NCI-H2171 (cell line): ENCODE results near the gene CTF1.
"Not testable (repeated sequence)": the region's sequence is repeated elsewhere in the genome, so short reads cannot be mapped to it uniquely, and the experiment has no call there.

Source experiments
- DNase-seq: peaks from one replicate; lab custom pipeline; 2025; lab: John Stamatoyannopoulos, UW

The CTF1 gene, protein sequence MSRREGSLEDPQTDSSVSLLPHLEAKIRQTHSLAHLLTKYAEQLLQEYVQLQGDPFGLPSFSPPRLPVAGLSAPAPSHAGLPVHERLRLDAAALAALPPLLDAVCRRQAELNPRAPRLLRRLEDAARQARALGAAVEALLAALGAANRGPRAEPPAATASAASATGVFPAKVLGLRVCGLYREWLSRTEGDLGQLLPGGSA

DNA sequence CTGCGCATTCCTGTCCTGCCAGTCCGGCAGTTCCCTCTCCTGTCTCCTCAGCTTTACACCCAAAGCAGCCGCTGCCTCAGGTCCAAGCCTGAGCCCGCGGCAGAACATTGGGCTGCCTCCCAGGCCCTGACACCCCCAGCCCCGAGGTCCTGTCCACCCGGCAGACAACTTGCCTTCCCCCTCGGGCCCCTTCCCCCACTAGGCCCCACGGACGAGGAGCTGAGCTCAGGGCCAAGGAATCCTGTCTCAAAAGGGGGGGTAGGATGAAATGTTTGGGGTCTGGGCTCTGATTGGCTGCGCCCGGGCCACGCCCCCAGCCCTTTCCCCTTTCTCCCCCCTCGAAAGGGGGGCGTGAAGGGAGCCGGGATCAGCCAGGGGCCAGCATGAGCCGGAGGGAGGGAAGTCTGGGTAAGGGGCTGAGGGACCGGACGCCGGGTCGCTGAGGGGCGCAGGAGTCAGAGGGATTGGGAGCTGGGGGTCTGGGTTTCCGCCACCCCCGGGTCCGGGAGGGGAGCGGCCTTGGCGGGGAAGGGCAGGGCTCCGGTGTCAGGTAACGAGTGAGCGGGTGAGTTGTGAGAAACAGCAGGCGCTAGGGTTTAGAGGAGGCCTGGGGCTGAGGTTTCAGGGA is at the start of gene CTF1:
TSS of gene CTF1 (plus strand) at position 354 of the 628 bp plus-strand sequence. CDS start at position 384, 30 bp downstream.
- DNase-seq = no peak

DNA sequence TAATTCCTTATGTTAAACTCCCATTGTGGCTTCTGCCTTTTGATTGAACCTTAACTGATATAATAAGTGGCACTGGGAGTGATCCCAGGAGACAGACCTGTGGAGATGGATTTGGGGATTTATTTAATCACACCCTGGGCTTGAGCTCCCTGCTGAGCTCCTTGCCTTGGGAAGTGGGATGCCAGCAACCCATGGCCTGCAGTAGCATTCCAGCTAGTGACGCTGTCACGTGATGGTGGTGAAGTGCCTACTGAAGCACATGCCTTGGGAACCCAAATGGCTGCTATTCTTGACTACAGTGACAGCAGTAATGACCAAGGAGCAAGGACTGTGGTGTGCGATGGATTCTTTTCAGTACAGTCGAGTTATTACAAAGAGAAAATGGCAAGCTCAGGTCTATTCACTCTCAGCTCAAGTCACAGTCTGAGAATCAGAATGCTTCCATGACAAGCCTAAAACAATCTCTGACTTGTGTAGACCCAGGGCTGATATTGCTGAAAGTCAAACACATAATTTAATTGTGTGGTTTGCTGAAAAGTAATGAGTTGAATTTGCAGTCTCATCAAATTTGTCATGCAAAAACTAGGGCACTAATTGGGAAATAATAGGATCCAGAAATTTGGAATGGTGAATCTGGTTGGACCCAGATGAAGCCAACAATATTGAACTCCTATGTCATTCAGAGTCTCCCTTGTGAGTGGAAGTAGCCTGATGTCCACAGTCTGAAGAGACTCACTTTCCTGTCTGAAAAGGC is 49.6 kb upstream of the CTF1 start:
- no peak for DNase-seq

DNA sequence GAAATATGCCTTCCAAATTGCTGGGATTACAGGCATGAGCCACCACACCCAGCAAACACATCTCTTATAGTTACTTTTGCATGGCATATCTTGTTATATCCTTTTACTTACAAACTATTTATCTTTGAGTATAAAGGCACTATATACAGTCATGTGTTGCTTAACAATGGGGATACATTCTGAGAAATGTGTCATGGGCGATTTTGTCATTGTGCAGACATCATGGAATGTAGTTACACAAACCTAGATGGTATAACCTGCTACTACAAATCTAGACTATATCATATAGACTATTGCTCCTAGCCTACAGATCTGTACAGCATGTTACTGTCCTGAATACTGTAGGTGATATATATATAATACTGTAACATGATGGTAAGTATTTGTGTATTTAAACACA is 46.2 kb upstream of the CTF1 start:
- no peak for DNase-seq

DNA sequence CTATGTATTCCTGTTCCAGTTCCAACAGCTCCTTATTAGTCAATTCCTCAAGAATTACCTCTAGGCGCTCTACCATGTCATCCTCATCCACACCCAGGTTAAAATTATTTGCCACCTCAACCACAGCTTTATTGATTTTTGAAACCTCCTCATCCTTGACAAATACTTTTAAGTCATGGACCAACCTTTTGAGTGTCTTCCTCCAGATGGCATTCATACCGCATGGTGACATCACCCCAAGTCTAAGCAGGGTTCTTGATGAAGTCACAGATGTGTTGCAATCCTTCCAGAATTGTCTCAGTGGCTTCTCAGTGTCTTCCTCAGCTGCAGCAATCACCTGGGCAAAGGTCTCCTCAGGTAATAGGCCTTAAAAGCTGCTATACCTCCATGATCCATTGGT is 42.7 kb upstream of the CTF1 start:
- no peak for DNase-seq

DNA sequence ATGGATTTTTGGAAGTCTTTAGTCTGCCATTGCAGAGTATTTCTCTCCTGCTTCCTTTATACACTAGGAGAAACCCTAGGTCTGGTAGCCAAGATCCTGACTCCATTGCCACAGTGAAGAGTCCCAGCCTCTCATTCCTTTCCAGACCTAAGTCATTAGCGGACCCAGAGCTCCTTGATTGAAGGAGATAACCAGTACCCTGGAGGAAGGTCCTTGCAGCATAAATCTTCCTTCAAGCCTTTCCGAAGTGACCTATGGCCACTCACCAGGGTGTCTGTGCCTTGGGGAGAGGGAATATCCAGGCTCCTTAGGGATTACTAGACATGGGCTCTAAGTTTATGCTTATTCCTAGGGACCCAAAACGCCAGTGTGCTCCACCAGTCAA is 38.3 kb upstream of the CTF1 start:
- DNase-seq = no peak

DNA sequence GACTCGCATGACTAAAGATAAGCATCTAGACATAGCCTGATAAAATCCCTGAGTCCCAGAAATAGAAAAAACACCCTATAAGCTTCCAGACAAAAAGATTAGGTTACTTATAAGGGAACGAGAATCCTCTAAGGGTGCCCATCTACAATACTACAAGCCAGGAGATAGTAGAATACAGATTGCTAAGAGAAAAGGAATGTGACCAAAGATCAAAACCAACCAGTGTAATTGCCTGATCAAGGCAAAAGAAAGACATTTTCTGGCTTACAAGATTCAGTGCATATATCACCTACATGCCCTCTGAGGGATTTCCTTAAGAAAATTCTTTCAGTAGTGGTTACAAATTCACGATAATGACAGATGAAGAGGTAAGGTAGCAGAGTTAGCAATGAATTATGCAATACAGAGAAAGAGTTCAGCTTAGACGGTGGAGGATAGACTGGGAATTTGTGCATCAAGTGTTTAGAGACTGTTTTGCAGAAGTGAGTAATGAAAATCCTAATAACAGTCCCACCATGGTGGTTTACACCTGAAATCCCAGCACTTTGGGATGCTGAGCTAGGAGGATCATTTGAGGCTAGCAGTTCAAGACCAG is 37.5 kb upstream of the CTF1 start:
- DNase-seq = no peak

DNA sequence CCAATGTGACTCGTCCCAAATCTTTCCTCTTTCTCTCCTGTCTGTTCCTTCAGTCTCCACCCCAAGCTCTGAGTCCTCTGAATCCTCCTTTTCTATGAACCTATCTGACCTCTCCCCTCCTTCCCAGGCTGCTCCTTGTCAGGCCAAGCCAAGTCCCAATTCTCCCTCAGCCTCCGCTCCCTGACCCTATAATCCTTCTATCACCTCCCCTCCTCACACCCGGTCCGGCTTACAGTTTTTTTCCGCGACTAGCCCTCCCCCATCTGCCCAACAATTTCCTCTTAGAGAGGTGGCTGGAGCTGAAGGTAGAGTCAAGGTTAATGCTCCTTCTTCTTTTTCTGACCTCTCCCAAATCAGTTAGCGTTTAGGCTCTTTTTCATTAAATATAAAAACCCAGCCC is 35.7 kb upstream of the CTF1 start:
- not testable (repeated sequence) for DNase-seq

DNA sequence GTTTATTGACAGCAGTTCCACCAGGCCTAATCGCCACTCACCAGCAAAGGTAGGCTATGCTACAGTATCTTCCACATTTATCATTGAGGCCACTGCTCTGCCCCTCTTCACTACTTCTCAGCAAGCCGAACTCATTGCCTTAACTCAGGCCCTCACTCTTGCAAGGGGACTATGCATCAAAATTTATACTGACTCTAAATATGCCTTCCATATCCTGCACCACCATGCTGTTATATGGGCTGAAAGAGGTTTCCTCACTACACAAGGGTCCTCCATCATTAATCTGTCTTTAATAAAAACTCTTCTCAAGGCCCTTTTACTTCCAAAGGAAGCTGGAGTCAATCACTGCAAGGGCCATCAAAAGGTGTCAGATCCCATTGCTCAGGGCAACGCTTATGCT is 33.2 kb upstream of the CTF1 start:
- DNase-seq = not testable (repeated sequence)

DNA sequence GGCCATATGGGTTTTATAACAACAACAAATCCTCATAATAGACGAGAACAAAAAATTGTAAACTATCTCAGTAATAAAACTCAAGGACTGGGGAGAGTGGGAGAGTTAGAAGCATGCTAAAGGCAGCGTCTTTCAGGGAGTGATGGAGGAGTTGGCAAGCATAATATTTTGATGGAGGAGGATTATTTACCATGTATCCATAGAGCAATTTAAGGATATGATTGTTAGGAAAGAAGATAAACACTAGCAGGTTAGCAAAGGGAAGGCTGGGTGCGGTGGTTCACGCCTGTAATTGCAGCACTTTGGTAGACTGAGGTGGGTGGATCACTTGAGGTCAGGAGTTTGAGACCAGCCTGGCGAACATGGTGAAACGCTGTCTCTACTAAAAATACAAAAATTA is 30.4 kb upstream of the CTF1 start:
- DNase-seq = no peak

DNA sequence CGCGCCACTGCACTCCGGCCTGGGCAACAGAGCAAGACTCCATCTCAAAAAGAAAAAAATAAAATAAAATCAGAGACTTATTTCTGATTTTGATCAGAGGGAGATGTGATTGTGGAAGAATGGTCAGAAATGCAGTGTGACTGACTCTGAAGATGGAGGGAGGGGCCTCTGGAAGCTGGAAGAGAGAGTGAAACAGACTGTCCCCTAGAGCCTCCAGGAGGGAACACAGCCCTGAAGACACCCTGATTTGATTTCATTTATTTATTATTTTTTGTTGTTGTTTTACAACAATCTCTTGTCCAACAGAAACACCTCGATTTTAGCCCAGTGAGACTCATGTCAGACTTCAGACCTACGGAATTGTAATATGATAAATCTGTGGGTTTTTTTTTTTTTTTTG is 28.7 kb upstream of the CTF1 start:
- DNase-seq = no peak

DNA sequence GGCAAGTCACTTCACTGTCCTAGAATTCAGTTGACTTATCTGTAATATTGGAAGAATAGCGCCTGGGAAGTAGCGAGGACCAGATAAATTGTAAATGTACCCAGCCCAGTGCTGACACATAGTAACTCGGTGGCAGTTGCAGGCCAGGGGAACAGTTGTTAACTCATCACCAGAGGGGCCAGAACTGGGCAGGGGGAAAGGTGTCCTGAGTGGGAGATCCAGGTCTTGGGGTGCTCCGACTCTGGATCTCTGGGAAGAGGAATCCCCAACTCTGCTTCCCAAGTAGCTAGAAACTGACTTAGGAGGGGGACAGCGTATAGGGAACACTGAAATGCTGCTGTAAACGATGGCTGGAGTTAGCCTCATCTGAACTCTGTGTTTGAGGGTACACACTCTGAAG is 25.5 kb upstream of the CTF1 start:
- no peak for DNase-seq

DNA sequence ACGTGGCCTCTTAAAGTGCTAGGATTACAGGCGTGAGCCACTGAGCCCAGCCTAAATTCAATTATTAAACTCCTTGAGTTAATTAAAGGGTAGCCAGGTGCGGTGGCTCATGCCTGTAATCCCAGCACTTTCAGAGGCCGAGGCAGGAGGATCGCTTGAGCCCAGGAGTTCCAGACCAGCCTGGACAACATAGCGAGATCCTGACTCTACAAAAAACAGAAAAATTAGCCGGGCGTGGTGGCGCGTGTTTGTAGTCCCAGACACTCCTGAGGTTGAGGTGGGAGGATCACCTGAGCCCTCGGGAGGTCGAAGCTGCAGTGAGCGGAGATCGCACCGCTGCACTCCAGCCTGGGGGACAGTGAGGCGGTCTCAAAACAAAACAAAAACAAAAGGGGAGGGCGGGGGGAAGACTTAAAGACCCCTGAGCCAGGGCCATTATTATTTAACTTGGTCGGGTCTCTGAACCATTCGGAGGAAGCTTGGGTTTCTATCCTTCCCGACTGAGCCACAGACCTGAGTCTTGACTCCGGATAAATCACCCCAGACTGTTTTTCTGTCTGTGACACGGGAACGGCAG is 22.1 kb upstream of the CTF1 start:
- DNase-seq = no peak

DNA sequence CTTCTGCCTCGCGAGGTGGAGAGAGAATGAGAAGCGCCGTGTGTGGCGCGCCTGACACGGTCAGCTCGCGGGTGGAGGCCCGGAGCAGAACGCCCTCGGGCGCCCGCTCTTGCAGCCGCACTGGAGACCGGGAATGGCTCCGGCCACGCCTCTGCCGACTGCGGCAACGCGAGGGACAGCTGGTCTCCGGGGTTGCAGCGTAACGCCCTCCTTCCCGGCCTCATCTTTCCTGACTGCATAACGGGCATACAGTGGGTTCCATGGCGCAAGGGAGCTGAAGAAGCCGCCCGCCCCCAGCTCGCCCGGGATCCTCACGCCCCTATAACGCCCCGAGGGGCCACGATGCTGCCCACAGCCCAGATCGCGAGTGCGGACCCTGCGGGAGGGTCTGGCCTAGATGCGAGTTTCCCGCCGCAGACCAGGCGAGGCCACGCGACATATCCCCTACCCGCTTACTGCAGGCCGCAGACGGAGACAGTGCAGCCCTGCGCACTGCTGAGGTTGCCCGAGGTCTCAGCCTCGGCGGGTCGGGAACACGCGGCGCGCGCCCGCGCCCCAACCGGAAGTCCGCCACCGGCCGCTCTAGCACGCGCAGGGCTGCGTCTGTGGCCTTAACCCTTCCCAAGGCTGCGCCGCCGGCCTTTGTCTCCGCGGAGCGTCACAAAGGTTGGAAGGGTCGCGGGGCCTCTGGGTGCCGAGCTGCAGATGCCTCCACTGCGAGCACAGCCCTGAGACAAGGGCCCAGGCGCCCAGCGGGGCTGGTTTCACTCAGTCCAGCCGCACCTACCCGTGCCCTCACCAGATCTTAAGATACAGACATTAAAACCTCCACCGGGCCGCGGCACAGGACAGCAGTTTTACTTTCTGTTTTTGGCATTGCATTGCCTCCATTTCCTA is 21.3 kb upstream of the CTF1 start:
- peak; percentile 92 for DNase-seq

DNA sequence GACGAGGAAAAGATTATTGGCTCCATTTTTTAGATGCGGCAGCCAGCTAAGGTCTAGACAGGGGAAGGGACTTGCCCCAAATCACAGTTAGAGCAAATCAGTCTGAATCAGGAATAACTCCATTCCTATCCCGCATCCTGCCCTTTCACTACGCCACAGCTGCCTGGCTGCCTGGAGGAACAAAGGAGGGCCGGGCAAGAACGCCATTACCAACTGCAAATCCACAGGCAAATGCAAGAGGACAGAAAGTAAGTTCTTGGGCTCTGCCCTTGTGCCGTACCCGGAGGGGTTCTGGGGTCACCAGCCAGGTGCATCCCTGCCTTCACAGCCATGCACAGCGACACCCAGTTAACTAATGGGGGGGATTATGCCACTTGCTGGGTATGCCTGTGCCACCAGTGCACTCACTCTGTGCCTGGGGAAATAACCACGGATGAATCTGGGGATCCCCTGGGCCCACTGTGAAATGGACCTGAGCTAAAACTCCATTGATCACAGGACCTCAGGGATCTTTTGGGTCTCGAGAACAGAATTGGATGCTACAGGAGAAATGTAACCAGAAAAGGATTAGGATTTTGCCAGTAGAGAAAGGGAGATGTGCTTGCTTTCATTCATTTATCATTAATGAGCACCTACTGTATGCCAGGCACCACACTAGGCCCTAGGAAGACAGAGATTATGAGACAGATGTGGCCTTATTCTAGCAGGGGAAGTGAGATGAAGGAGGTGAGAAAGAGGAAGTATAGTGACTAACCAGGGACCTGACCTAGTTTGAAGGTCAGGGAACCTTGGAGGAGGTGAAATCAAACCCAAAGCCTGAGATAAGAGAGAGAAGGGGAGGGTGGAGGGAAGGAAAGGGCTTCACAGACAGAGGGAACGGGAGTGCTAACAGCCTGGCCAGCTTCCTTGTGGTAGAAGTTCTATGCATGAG is 20.3 kb upstream of the CTF1 start:
- DNase-seq = no peak

DNA sequence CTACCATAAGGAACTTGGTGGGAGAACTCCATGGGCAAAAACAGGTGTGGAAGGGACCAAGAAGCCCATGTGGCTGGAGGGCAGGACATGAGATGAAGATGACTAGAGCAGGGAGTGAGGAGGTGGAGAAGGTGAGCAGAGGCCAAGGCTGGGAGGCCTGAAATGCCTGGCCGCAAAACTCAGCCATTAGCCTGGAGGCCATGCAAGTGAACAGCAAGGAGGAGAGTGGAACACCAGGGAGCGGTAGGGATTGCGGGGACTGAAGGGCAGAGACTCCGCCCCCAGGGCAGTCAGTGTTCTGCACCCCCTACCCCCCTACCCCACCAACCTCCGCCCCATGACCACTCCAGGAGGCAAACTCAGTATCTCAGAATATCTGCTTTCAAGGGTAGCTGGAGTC is 19.5 kb upstream of the CTF1 start:
- DNase-seq = no peak

DNA sequence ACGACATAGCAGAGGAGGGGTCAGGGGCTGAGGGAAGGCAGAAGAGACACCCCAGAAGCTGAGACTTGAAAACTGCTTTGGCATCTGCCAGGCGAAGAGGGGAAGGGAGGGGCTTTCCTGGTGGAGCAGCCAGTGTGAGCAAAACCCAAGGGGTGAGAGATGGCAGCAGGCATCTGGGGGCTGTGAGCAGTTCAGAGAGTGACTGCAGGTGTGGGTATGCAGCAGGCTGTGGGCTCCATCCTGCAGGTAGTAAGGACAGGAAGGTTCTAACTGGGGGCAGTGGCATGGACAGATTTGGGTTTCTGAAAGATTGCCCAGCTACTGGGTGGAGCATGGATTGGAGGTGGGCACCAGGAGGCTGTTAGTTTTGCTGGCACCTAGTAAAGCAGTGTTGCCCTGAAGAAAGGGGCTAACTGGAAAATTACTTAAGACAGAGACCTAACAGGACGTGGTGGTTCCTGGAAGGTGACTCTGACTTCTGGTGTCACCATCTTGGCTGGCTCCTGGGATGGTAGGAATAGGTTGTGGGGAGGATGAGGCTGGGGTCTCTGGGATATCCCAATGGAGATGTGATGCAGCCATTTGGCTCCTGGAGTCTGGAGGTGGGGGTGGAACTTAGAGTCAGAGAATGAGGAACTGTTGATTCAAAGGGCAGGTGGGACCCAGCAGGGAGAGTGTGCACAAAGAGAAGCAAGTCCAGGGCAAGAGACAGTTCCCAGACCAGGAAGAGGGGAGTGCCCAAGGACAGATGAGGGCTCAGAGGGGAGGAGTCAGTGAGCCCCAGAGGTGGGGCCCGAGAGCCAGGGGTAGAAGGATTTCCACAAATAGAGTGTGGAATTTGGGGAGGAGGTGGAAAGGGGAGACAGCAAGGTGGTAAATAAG is 13.7 kb upstream of the CTF1 start:
- DNase-seq = no peak

DNA sequence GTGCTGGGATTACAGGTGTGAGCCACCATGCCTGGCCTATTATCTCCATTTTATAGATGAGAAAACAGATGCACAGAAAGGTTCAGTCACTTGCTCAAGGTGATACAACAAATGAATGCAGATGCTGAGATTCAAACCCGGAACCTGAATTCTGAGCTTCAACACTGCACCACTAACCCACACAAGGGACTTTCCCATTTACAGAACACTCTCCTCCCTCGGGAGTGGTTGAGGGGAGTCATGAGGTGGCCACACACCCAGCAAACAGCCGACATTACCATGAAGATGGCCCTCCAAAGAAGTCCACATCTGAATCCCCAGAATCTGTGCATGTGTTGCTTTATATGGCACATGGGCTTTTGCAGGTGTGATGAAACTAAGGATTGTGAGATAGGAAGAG is 11.7 kb upstream of the CTF1 start:
- DNase-seq = no peak

DNA sequence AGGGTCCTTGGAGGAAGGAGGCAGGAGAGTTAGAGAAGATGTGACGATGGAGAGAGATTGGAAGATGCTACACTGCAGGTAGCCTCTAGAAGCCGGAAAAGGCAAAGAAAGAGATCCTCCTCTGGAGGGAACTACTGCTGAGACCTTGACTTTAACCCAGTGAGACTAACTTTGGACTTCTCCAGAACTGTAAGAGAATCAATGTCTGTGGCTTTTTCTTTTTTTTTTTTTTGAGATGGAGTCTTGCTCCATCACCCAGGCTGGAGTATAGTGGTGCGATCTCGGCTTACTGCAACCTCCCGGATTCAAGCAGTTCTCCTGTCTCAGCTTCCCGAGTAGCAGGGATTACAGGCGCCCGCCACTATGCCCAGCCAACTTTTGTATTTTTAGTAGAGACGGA is 11.2 kb upstream of the CTF1 start:
- no peak for DNase-seq

DNA sequence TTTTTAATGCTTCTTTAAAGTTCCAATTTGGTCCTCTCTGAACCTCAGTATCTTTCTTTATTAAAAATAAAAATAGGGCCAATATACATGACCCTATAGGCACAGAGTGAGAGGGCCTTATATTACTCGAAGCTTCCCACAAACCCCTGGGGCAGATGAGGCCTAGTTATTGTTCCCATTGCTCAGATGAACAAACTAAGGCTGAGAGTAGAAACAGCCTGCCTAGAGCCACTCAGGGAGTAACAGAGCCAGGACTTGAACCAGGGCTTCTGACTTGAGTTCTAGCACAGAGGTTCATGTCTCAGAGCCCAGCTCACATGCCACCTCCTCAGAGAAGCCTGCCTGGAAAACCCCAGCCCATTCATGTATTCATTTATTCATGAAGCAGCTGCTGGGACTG is 10.3 kb upstream of the CTF1 start:
- DNase-seq = no peak

DNA sequence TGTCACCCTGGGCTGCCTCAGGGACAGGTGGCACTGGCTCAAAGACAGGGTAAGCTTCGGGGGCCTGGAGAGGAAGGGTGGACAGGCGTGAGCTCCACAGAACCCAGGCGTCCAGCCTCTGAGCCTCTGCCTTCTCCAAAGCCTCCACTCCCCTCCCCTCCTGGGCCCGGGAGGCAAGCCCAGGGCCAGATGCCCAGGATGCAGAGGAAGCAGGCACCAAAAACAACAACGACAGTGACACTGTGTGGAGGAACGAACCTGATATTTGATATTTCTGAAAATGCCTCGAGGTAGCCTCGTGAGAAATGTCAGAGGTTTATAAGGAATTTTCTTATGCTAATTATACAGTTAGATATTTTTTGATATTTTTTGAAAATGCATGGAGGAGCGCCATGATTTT is 8.5 kb upstream of the CTF1 start:
- DNase-seq = no peak
